Erythroblast (primary cell): Measurements from ENCODE around the gene TMEM156.

Experiments used
- GATA1 ChIP-seq: IDR thresholded peaks from 2 replicates; pipeline ENCODE4 v1.6.1; 2011; ENCODE audit warnings: low read depth, mild to moderate bottlenecking, control low read depth, low read length, moderate library complexity
- POLR2A ChIP-seq: IDR thresholded peaks from 2 replicates; pipeline ENCODE4 v1.6.1; 2011; ENCODE audit warnings: mild to moderate bottlenecking, low read length

DNA sequence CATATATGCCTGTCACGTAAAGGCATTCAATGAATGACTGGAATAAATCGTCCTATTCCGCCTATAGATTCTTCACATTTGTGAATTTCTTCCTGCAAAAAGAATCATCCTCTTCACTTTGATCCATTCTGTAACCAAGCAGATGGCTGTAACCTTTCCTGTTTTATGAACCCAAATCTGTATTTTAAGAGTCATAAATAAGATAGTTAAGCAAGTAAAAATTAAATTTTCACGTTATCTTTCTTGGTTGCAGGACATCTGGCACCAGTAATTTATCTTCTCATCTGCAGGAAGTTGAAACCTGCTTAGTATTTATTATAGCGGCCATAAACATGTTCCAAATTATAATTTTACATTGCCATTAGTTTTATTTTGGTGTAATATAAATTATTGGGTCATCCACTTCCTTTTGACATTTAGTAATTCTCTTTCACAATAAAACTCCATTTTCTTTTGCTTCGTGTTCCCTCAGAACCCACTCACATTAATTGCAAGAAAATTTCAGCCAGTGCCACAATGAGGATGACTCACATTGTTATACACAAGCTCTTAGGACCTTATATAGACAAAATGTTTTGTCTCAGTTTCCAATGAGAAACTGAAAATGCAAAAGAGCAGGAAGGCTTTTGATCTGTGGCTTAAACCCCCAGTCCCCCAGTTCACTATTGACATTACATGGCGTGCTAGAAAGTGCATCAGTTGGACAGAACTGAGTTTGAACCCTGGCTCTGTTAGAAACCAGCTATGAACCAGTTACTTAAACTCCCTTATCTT lies 51.1 kb downstream of the TMEM156 start:
- TF ChIP-seq POLR2A (no peak), GATA1 (no peak)
